Nephron (organoid): ENCODE results near the gene VPS9D1.
"Not testable (repeated sequence)": the region's sequence is repeated elsewhere in the genome, so short reads cannot be mapped to it uniquely, and the experiment has no call there.

Experiments used
- H3K27ac Mint-ChIP-seq, 3 experiments: 2 replicates each; pipeline ENCODE4 v1.8.0; 2020; ENCODE audit warnings: mixed read lengths in 3 of 3, mild to moderate bottlenecking in 2 of 3, moderate library complexity in 1 of 3
- H3K27me3 Mint-ChIP-seq: 2 replicates; pipeline ENCODE4 v1.8.0; 2021; ENCODE audit warnings: low read depth, mild to moderate bottlenecking, moderate library complexity, mixed read lengths
- H3K36me3 Mint-ChIP-seq: 2 replicates; pipeline ENCODE4 v1.8.0; 2020; ENCODE audit warnings: low read depth, mixed read lengths
- H3K4me1 Mint-ChIP-seq: 2 replicates; pipeline ENCODE4 v1.8.0; 2020; ENCODE audit warnings: mixed read lengths
- H3K4me3 Mint-ChIP-seq, 3 experiments: 2 replicates each; pipeline ENCODE4 v1.8.0; 2020; ENCODE audit warnings: mild to moderate bottlenecking in 3 of 3, mixed read lengths in 3 of 3, moderate library complexity in 2 of 3
- H3K9me3 Mint-ChIP-seq: 2 replicates; pipeline ENCODE4 v1.8.0; 2020; ENCODE audit warnings: mixed read lengths
- TF ChIP-seq, protein P1 (sequence below), 3 experiments: fragments of 200-600 bp; sonication (generic); IDR thresholded peaks; one replicate each; pipeline ENCODE4 v1.5.0; 2021; ENCODE audit warnings: antibody characterized with exemption in 3 of 3; ENCODE audit not compliant: unreplicated experiment in 3 of 3

The VPS9D1 gene

DNA sequence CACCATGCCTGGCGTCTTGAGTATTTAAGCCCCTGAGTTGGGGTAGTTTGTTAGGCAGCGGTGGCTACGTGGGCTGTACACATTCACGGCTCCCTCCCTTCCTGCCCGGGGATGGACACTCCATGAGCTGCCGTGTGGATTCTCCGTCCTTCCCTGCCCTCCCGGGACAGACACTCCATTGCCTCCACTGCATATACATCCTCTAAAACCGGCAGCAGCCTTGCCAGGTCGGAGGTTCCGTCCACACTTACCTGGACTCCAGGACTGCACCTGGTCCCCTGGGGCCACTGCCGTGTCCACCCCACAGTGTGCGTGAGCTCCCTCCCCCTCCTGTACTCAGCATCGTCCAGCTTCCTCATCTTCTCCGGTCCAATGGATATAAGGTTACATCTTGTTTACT, 15.7 kb downstream of the VPS9D1 start:
- peaks cover 13% of the 10 kb centered on the region for H3K27me3 Mint-ChIP-seq
- H3K4me1 Mint-ChIP-seq, result no peaks in the 10 kb centered on the region
- no peaks in the 10 kb centered on the region for H3K9me3 Mint-ChIP-seq
- no peak overlapping the region for H3K27ac Mint-ChIP-seq
- TF ChIP-seq, protein P1, sequence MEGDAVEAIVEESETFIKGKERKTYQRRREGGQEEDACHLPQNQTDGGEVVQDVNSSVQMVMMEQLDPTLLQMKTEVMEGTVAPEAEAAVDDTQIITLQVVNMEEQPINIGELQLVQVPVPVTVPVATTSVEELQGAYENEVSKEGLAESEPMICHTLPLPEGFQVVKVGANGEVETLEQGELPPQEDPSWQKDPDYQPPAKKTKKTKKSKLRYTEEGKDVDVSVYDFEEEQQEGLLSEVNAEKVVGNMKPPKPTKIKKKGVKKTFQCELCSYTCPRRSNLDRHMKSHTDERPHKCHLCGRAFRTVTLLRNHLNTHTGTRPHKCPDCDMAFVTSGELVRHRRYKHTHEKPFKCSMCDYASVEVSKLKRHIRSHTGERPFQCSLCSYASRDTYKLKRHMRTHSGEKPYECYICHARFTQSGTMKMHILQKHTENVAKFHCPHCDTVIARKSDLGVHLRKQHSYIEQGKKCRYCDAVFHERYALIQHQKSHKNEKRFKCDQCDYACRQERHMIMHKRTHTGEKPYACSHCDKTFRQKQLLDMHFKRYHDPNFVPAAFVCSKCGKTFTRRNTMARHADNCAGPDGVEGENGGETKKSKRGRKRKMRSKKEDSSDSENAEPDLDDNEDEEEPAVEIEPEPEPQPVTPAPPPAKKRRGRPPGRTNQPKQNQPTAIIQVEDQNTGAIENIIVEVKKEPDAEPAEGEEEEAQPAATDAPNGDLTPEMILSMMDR (IDR thresholded peaks at IDR 0.05; ENCODE audit: unreplicated experiment in 3 of 3), result no peak
- H3K36me3 Mint-ChIP-seq, result no peaks in the 10 kb centered on the region
- H3K4me3 Mint-ChIP-seq, result peak overlapping the region in 1 of 3 experiments; percentile 22

- TF ChIP-seq, protein P1 (IDR thresholded peaks at IDR 0.05; ENCODE audit: unreplicated experiment in 3 of 3), result no peak
- H3K4me1 Mint-ChIP-seq, result no peaks in the 10 kb centered on the region
- no peaks in the 10 kb centered on the region for H3K36me3 Mint-ChIP-seq
- H3K4me3 Mint-ChIP-seq, result peak overlapping the region in 1 of 3 experiments; percentile 15
- no peaks in the 10 kb centered on the region for H3K9me3 Mint-ChIP-seq
- peaks cover 13% of the 10 kb centered on the region for H3K27me3 Mint-ChIP-seq
- H3K27ac Mint-ChIP-seq, result no peak overlapping the region
Observed at GRCh38 chr16:89704281-89704680, 16.4 kb downstream of the VPS9D1 start.

DNA sequence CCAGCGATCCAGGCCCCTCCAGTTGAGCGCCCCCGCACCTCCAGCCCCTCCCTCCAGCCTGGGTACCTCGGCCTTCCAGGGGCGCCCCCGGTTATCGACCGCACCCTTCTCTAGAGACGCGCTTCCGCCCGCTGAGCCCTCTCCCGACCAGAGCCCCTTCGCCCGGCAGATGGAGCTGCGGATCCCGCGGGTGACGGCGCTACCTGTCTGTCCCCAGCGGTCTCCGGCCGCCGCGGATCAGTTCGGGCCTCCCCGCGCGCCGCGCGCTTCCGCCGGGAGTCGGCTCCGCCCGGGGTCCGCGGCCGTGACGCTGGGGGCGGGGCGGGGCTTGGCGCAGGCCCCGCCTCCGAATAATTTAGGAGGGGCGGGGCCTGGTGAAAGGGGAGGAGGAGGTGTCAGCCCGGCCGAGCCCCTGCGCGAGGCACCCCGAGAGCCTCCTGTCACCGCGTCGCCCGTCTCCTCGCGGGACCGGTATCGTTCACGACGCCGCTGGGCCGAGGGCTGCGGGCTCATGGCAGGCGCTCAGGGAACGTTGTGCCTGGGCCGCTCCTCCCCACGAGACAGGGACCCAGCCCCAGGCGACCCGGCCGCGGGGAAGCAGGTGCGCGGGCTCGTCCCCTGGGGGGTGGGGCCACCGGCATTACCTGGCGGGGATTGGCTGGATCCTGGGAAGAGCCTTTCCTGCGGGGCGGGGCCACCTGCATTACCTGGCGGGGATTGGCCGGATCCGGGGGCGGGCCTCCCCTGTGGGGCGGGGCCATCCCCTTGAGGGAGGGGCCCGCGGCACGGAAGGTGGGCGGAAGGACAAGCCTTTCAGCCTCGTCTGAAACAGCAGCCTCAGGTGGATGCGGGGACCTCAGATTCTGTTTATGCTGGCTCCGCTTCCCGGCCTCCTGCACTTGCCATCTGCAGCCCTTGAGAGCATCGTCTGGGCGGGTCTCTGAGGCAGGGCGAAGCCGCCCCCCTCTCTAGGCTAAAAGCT, 19.0 kb downstream of the VPS9D1 start, which contains the start of gene SPATA2L:
SPATA2L (minus strand) TSS at position 281 of the 982 bp plus-strand sequence. CDS start 473 bp downstream, outside the sequence.
- peak within 1 kb of the TSS; percentile 78 to 81 (median 79) for H3K4me3 Mint-ChIP-seq
- H3K36me3 Mint-ChIP-seq, result peaks cover 3% of the 10 kb centered on the region
- TF ChIP-seq, protein P1 (IDR thresholded peaks at IDR 0.05; ENCODE audit: unreplicated experiment in 3 of 3), result peak in 2 of 3 experiments; percentile 9 to 31
- H3K4me1 Mint-ChIP-seq, result no peaks in the 10 kb centered on the region
- H3K9me3 Mint-ChIP-seq, result no peaks in the 10 kb centered on the region
- peaks cover 13% of the 10 kb centered on the region for H3K27me3 Mint-ChIP-seq
- no peak within 1 kb of the TSS for H3K27ac Mint-ChIP-seq

- no peaks in the 10 kb centered on the region for H3K4me1 Mint-ChIP-seq
Observed at GRCh38 chr16:89700649-89701424, 19.9 kb downstream of the VPS9D1 start.

DNA sequence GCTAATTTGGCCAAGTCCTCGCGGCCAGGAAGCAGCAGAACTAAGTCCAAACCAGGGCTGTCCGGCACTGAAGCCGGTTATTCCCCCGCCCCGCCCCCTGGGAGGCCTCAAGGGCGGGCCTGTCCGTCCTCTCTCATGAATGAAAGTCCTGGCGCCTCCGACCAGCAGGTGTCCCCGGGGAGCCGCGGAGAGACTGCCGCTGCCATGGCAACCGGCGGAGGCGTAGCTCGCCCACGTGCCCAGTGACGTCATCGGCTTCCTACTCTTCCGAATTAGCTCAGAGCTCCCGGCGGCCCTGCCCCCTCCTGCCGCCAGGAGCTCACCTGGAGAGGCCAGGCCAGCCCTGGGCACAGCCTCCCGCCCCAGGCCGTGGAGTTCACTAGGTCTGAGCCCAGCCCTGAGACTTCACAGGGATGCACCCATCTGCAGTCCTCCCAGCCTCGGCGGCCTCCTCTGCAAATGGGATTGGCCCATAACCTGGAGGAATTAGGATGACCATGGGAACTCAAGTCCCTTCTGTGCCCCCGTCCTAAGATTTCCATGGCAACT, 20.5 kb downstream of the VPS9D1 start:
- Mint-ChIP-seq H3K4me3 (peak overlapping the region; percentile 68 to 78 (median 76)), H3K27ac (peak overlapping the region in 1 of 3 experiments; percentile 52), H3K4me1 (no peaks in the 10 kb centered on the region), H3K27me3 (peaks cover 9% of the 10 kb centered on the region), H3K9me3 (no peaks in the 10 kb centered on the region), H3K36me3 (peaks cover 3% of the 10 kb centered on the region)
- TF ChIP-seq, protein P1 (IDR thresholded peaks at IDR 0.05; ENCODE audit: unreplicated experiment in 3 of 3), result peak; percentile 69 to 77 (median 70)

More at GRCh38 chr16:89700649-89701424, 19.9 kb downstream of the VPS9D1 start:
- H3K4me3 Mint-ChIP-seq, result peak overlapping the region; percentile 68 to 79 (median 78)
- TF ChIP-seq, protein P1 (IDR thresholded peaks at IDR 0.05; ENCODE audit: unreplicated experiment in 3 of 3), result peak in 1 of 3 experiments; percentile 41
- H3K9me3 Mint-ChIP-seq, result no peaks in the 10 kb centered on the region
- peaks cover 3% of the 10 kb centered on the region for H3K36me3 Mint-ChIP-seq
- H3K27me3 Mint-ChIP-seq, result peaks cover 11% of the 10 kb centered on the region
- peak overlapping the region in 1 of 3 experiments; percentile 27 for H3K27ac Mint-ChIP-seq

GRCh38 chr16:89699629-89700099, 21.0 kb downstream of the VPS9D1 start:
- H3K4me1 Mint-ChIP-seq, H3K36me3 Mint-ChIP-seq, H3K9me3 Mint-ChIP-seq, H3K27me3 Mint-ChIP-seq: not testable (repeated sequence)
- Mint-ChIP-seq H3K27ac (peak overlapping the region in 1 of 3 experiments; percentile 52), H3K4me3 (peak overlapping the region; percentile 68 to 78 (median 76))

- H3K36me3 Mint-ChIP-seq, H3K27ac Mint-ChIP-seq, H3K9me3 Mint-ChIP-seq, H3K4me1 Mint-ChIP-seq, H3K4me3 Mint-ChIP-seq, H3K27me3 Mint-ChIP-seq: not testable (repeated sequence)
Observed at GRCh38 chr16:89698717-89699116, 22.0 kb downstream of the VPS9D1 start.
